GM12873 (cell line): ENCODE results near the gene UTP11.

ENCODE experiments used
- CTCF ChIP-seq: IDR thresholded peaks from 2 replicates; pipeline ENCODE4 v1.5.1; 2012; ENCODE audit warnings: low read depth, mild to moderate bottlenecking, moderate library complexity, low read length, control low read depth; ENCODE audit not compliant: insufficient read depth; ENCODE audit errors: missing control alignments

The UTP11 gene

GRCh38 chr1:38046884-38047602 lies 34.5 kb downstream of the UTP11 start:
- no peak for TF ChIP-seq CTCF

- TF ChIP-seq CTCF, result no peak
Measured at GRCh38 chr1:38047603-38048141, 35.1 kb downstream of the UTP11 start.

- no peak for TF ChIP-seq CTCF
Measured at GRCh38 chr1:38050397-38051078, 38.0 kb downstream of the UTP11 start.

- no peak for TF ChIP-seq CTCF
Measured at GRCh38 chr1:38051079-38051543, 38.6 kb downstream of the UTP11 start.

GRCh38 chr1:38052750-38053415 lies 40.3 kb downstream of the UTP11 start:
- TF ChIP-seq CTCF, result no peak

- no peak for TF ChIP-seq CTCF
Measured at GRCh38 chr1:38053416-38054091, 41.0 kb downstream of the UTP11 start.
